DOHH2 (cell line): ENCODE results near the gene DHRS7B.
A peak's percentile ranks its signal among the peaks of the same experiment; 100 is the strongest.

Experiments used
- H3F3A ChIP-seq: fragments of 200-600 bp; sonication (generic), shearing (Covaris generic); 2 replicates; pipeline ENCODE4 v1.6.0; 2016; ENCODE audit warnings: antibody characterized with exemption, mild to moderate bottlenecking; ENCODE audit not compliant: control insufficient read depth, insufficient read depth
- H3K27ac ChIP-seq: fragments of 200-600 bp; sonication (generic); 2 replicates; pipeline ENCODE4 v1.5.1; 2014; ENCODE audit warnings: low read depth, mild to moderate bottlenecking, low read length, moderate library complexity
- H3K27me3 ChIP-seq: fragments of 200-600 bp; sonication (generic); 2 replicates; pipeline ENCODE4 v1.6.1; 2014; ENCODE audit warnings: mild to moderate bottlenecking, low read length, mixed read lengths; ENCODE audit not compliant: control insufficient read depth
- H3K36me3 ChIP-seq: fragments of 200-600 bp; sonication (generic); 2 replicates; pipeline ENCODE4 v1.6.1; 2014; ENCODE audit warnings: mild to moderate bottlenecking, low read length, moderate library complexity, mixed read lengths; ENCODE audit not compliant: control insufficient read depth
- H3K4me1 ChIP-seq: fragments of 200-600 bp; sonication (generic); 2 replicates; pipeline ENCODE4 v1.6.1; 2014; ENCODE audit warnings: mild to moderate bottlenecking, low read length, mixed read lengths; ENCODE audit not compliant: control insufficient read depth
- H3K4me2 ChIP-seq: fragments of 200-600 bp; sonication (generic); 2 replicates; pipeline ENCODE4 v1.6.0; 2014; ENCODE audit warnings: mild to moderate bottlenecking, low read length, moderate library complexity
- H3K4me3 ChIP-seq: fragments of 200-600 bp; sonication (generic); 2 replicates; pipeline ENCODE4 v1.5.1; 2014; ENCODE audit warnings: mild to moderate bottlenecking, low read length, mixed read lengths
- H3K79me2 ChIP-seq: fragments of 200-600 bp; sonication (generic); 2 replicates; pipeline ENCODE4 v1.6.1; 2014; ENCODE audit warnings: mild to moderate bottlenecking, low read length, mixed read lengths; ENCODE audit not compliant: control insufficient read depth
- H3K9me2 ChIP-seq: fragments of 200-600 bp; sonication (generic); replicated peaks from 2 replicates; pipeline ENCODE4 v1.6.1; 2014; ENCODE audit warnings: mild to moderate bottlenecking, low read length, mixed read lengths; ENCODE audit not compliant: control insufficient read depth
- H3K9me3 ChIP-seq: fragments of 200-600 bp; sonication (generic); 2 replicates; pipeline ENCODE4 v1.6.1; 2014; ENCODE audit warnings: antibody characterized with exemption, low read length, mixed read lengths; ENCODE audit not compliant: control insufficient read depth, insufficient read depth
- H4K20me1 ChIP-seq: fragments of 200-600 bp; sonication (generic); 2 replicates; pipeline ENCODE4 v1.6.0; 2014; ENCODE audit warnings: low read depth, mild to moderate bottlenecking, antibody characterized with exemption, low read length, moderate library complexity; ENCODE audit not compliant: control insufficient read depth, insufficient read depth
- EZH2phosphoT487 ChIP-seq: fragments of 200-600 bp; sonication (generic); IDR thresholded peaks from 2 replicates; pipeline ENCODE4 v1.6.1; 2017; ENCODE audit warnings: borderline replicate concordance, mild to moderate bottlenecking, antibody characterized with exemption, low read length, moderate library complexity, mixed read lengths
- TF ChIP-seq, protein P1 (sequence below): fragments of 200-600 bp; sonication (generic); IDR thresholded peaks from one replicate; pipeline ENCODE4 v1.5.1; 2014; ENCODE audit warnings: antibody characterized with exemption, mild to moderate bottlenecking, low read depth, low read length; ENCODE audit not compliant: poor library complexity, severe bottlenecking

The DHRS7B gene

DNA sequence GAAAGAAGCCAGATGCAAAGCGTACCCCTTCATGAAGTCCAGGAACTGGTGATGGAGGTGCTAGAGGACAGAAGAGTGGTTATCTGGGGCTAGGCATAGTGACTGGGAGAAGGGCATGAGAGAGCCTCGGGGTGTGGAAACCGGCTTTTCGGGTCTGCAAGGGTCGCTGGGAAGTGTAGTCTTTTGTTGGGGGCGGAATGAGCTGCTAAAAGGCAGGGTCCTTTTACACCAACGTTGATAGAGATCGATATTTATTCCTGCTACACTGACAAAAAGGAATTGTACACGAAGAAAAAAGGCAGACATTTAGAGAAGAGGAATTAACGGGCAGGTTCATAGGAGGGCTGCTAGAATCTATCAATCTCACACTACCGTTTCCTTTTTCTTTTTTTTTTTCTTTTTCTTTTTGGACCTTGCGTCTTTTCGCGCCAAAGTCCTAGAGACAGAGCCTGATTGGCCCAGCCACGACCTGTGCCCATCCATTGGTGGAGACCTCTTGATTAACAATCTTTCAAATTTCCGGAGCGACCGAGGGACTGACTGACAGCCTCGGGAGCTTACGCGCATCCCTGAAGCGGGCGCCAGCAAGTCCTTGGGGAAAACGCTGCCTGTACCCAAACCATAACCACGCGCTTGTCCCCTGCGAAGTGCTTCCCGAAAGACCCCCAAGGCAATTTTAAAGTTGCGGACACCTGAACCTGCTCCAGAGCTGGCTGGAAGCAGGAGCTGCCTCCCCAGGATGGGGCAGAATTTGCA is 27.7 kb upstream of the DHRS7B start:
- Histone ChIP-seq H3K79me2 (peaks cover 9% of the 10 kb centered on the region), H3K9me2 (no peaks in the 10 kb centered on the region), H3K36me3 (no peaks in the 10 kb centered on the region), H3K27ac (peak overlapping the region; percentile 81), H3K4me2 (peak overlapping the region; percentile 87), H4K20me1 (no peaks in the 10 kb centered on the region), H3K27me3 (no peaks in the 10 kb centered on the region), H3K4me3 (peak overlapping the region; percentile 92), H3F3A (peaks cover 3% of the 10 kb centered on the region; the same call in 1 of the 2 replicates), H3K4me1 (peaks cover 36% of the 10 kb centered on the region), H3K9me3 (no peaks in the 10 kb centered on the region)
- TF ChIP-seq EZH2phosphoT487, result no peak

DNA sequence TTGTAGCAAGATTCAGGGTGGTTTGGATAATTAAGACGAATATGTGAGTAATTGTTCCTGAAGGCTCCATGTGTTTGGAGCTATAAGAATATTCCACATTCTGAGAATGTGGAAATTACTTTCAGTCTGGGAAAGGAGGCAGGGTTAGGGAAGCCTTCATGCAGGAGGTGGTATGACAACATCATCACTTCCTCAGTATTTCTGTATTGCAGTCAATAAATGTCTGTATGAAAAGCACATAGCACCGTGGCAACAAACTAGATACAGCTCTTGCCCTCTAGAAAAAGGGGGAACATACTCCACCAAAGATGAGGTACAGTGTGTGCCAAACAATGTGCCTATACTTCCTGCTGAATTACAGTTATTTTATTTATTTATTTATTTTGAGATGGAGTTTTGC is 26.1 kb upstream of the DHRS7B start:
- H3K36me3 ChIP-seq, result no peaks in the 10 kb centered on the region
- peaks cover 3% of the 10 kb centered on the region; the same call in 1 of the 2 replicates for H3K27me3 ChIP-seq
- peaks cover under 1% of the 10 kb centered on the region; the same call in 1 of the 2 replicates for H3F3A ChIP-seq
- no peaks in the 10 kb centered on the region for H3K9me3 ChIP-seq
- no peak overlapping the region for H3K4me2 ChIP-seq
- no peaks in the 10 kb centered on the region for H4K20me1 ChIP-seq
- H3K4me1 ChIP-seq, result peaks cover 31% of the 10 kb centered on the region
- no peaks in the 10 kb centered on the region for H3K9me2 ChIP-seq
- TF ChIP-seq, protein P1, sequence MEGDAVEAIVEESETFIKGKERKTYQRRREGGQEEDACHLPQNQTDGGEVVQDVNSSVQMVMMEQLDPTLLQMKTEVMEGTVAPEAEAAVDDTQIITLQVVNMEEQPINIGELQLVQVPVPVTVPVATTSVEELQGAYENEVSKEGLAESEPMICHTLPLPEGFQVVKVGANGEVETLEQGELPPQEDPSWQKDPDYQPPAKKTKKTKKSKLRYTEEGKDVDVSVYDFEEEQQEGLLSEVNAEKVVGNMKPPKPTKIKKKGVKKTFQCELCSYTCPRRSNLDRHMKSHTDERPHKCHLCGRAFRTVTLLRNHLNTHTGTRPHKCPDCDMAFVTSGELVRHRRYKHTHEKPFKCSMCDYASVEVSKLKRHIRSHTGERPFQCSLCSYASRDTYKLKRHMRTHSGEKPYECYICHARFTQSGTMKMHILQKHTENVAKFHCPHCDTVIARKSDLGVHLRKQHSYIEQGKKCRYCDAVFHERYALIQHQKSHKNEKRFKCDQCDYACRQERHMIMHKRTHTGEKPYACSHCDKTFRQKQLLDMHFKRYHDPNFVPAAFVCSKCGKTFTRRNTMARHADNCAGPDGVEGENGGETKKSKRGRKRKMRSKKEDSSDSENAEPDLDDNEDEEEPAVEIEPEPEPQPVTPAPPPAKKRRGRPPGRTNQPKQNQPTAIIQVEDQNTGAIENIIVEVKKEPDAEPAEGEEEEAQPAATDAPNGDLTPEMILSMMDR, result no peak
- no peak for TF ChIP-seq EZH2phosphoT487
- peaks cover 9% of the 10 kb centered on the region for H3K79me2 ChIP-seq
- H3K27ac ChIP-seq, result no peak overlapping the region
- H3K4me3 ChIP-seq, result no peak overlapping the region

DNA sequence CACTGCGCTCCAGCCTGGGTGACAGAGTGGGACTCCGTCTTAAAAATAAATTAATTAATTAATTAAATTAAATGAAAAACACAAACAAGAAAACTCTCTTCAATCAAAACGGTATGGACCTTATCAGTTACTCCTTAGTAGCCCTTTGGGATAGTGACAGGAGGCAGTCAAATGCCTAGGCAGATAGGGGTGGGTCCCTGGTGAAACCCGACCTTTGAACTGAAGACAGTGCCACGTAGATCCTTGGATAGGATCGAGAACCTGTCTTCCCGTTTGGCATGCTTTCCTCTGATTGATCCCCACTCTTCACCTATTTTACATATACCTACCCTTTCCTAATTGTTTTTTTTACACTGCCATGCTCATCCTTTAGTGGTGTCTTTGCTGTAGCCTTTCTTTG is 22.2 kb upstream of the DHRS7B start:
- Histone ChIP-seq H4K20me1 (no peaks in the 10 kb centered on the region), H3K4me2 (no peak overlapping the region), H3K79me2 (no peaks in the 10 kb centered on the region), H3K27ac (no peak overlapping the region), H3K9me3 (no peaks in the 10 kb centered on the region), H3K27me3 (peaks cover 6% of the 10 kb centered on the region), H3K36me3 (no peaks in the 10 kb centered on the region), H3K4me3 (no peak overlapping the region), H3K4me1 (peaks cover 9% of the 10 kb centered on the region), H3K9me2 (no peaks in the 10 kb centered on the region), H3F3A (no peaks in the 10 kb centered on the region)
- TF ChIP-seq EZH2phosphoT487, result no peak
- TF ChIP-seq, protein P1, result no peak

DNA sequence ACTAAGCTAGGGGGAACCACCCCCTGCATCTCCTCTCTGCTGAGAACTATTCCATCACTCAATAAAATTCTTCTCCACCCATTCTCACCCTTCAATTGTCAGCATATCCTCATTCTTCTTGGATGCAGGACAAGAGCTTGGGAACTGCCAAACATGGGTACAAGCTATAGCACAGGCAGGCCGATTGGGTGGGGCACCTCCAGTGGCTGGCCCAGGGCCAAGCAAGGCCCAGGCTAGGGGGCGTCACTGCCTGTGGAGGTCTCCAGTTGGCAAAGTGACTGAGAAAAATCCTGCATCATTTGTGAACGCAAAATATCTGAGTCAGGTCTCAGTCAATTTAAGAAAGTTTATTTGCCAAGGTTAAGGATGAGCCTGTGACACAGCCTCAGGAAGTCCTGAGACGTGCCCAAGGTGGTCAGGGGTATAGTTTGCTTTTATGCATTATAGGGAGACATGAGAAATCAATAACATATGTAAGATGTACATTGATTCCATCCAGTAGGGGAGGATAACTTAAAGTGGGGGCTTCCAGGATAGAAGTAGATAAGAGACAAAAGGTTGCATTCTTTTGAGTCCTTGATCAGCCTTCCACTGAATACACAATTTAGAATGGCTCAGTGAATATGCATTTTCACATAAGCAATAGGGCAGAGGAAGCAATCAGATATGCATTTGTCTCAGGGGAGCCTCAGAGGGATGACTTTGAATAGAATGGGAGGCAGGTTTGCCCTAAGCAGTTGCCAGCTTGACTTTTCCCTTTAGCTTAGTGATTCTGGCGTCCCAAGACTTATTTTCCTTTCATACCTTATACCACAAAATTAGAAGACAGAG is 21.5 kb upstream of the DHRS7B start:
- Histone ChIP-seq H3K27ac (no peak overlapping the region), H3K4me1 (peaks cover 4% of the 10 kb centered on the region), H3F3A (no peaks in the 10 kb centered on the region), H3K4me3 (no peak overlapping the region), H3K27me3 (peaks cover 6% of the 10 kb centered on the region), H3K36me3 (no peaks in the 10 kb centered on the region), H3K9me2 (no peaks in the 10 kb centered on the region), H3K4me2 (no peak overlapping the region), H3K79me2 (no peaks in the 10 kb centered on the region), H4K20me1 (no peaks in the 10 kb centered on the region), H3K9me3 (no peaks in the 10 kb centered on the region)
- TF ChIP-seq EZH2phosphoT487, result no peak
- TF ChIP-seq, protein P1, result no peak
